Heart right ventricle (tissue), 16 donors: ENCODE measurements around the gene POU2F2. TPM values are rescaled to one million over a fixed set of nuclear protein-coding genes. Genes with fewer than 3 reads are reported as not detected.

Experiments used
- ATAC-seq, 8 donors: fragments of 200-7000 bp; cut with Tn5 transposase; one replicate each; pipeline ENCODE4 v1.9.1; 2020; ENCODE audit warnings: mild to moderate bottlenecking in 8 of 8, moderate library complexity in 8 of 8, moderate number of reproducible peaks in 1 of 8
- DNase-seq, 2 donors: peaks; one replicate each; pipeline ENCODE4 v3.0.0-alpha.2; 2020
- H3K27ac ChIP-seq, 10 donors: fragments of 200-600 bp; sonication (generic) in 2 of 10; one replicate each; pipeline versions ENCODE4 v1.5.0 to v1.8.0; 2020 to 2022; ENCODE audit warnings: mild to moderate bottlenecking in 3 of 10
- H3K27me3 ChIP-seq, 7 donors: fragments of 200-600 bp; one replicate each; pipeline ENCODE4 v1.8.0; 2021 to 2022; ENCODE audit warnings: mild to moderate bottlenecking in 2 of 7
- H3K36me3 ChIP-seq, 9 donors: fragments of 200-600 bp; sonication (generic) in 1 of 9; one replicate each; pipeline versions ENCODE4 v1.5.0 to v1.8.0; 2020 to 2022; ENCODE audit warnings: mild to moderate bottlenecking in 2 of 9
- H3K4me1 ChIP-seq, 9 donors: fragments of 200-600 bp; sonication (generic) in 1 of 9; one replicate each; pipeline versions ENCODE4 v1.5.0 to v1.8.0; 2020 to 2022; ENCODE audit warnings: mild to moderate bottlenecking in 4 of 9
- H3K4me3 ChIP-seq, 10 donors: fragments of 200-600 bp; sonication (generic) in 2 of 10; one replicate each; pipeline versions ENCODE4 v1.5.0 to v1.8.0; 2020 to 2022; ENCODE audit warnings: mild to moderate bottlenecking in 7 of 10, moderate library complexity in 2 of 10
- H3K9me3 ChIP-seq, 11 donors: fragments of 200-600 bp in 10 of 11; sonication (generic) in 2 of 11; one replicate each; pipeline versions ENCODE4 v1.5.0 to v1.8.0; 2013 to 2022; ENCODE audit warnings: mild to moderate bottlenecking in 2 of 11, control low read depth in 1 of 11, moderate library complexity in 1 of 11
- WGBS, 2 donors: extraction: QIAGEN DNeasy Blood & Tissue Kit; methylation state at CpG; one replicate each; pipeline ENCODE4 v1.1.7; 2013; ENCODE audit warnings: inconsistent platforms in 1 of 2; 5-methylcytosine and 5-hydroxymethylcytosine counted together
- intact Hi-C, 10 donors: fragments of 100-400 bp; cut with DNase I; formaldehyde crosslinking; loops; one replicate each; pipeline versions ENCODE4 v1.11.1 to v1.14.2; 2022
- polyA plus RNA-seq, 2 donors: library from polyadenylated mRNA; stranded (reverse); fragments of 200-250 nt; gene quantifications; one replicate each; pipeline ENCODE4 v1.2.3, GENCODE V29; 2013
- total RNA-seq, 10 donors: library from RNA; stranded (reverse); fragmentation: NEBNext Ultra II Directional in 3 of 10; extraction: Animal tissue kit (Norgen Biotek cat#: 25700) in 3 of 10; gene quantifications; one replicate each; pipeline versions ENCODE4 v1.2.1 to v1.2.4, GENCODE V29; 2021 to 2023
- TF ChIP-seq, protein P1 (sequence below), 9 donors: fragments of 200-600 bp; sonication (generic) in 2 of 9; IDR thresholded peaks; one replicate each; pipeline versions ENCODE4 v1.5.0 to v1.8.0; 2021 to 2022; ENCODE audit warnings: antibody characterized with exemption in 9 of 9, mild to moderate bottlenecking in 5 of 9, moderate library complexity in 1 of 9
- donor health status: Arrhythmogenic right ventricular cardiomyopathy.
- donor health status: ischemic (EF 13 %, LVEDD 7.1; RV severe dilation, severe dysfunction).
- donor health status: healthy with polysubstance abuse.
- donor health status: DM: no; HTN: yes; CAD: no.
- donor health status: DM: no; HTN: no; CAD: no.
- donor health status: ischemic (EF 25% LVEDD 6.9; RV normal size, moderate dysfunction).
- donor health status: ischemic (EF 25% LVEDD 5.7; RV mildly dilated, moderate dysfunction).
- donor health status: healthy.
- donor health status: DM: yes; HTN: yes; CAD: no.
- donor health status: Ischemic cardiomyopathy.
- donor health status: ischemic (EF 35%, LVEDD 5.7; RV mildly dilated, moderate dysfunction).
- donor health status: nonischemic (EF 11% LVEDD 7.7; RV severe dilation, severe dysfunction).
- donor health status: DM: yes; HTN: yes; CAD: no.
- donor health status: PGD.
- donor health status: ischemic (EF 29% LVEDD 5.4; RV normal size, mild dysfunction).
- donor health status: nonischemic (EF 23%, LVEDD 6.1; RV moderate dilation, normal function).

Gene POU2F2
- total and polyA plus RNA-seq, 12 donors = 0.28 to 3.8 (median 0.69) TPM

GRCh38 chr19:42174188-42174587, 41.9 kb upstream of the POU2F2 start:
- Histone ChIP-seq H3K4me1 (peaks cover 0 to 15% (median 11%) of the 10 kb centered on the region in 9 donors), H3K9me3 (no peaks in the 10 kb centered on the region), H3K27me3 (peaks cover 0 to 66% (median 59%) of the 10 kb centered on the region in 7 donors), H3K27ac (no peak overlapping the region), H3K36me3 (no peaks in the 10 kb centered on the region), H3K4me3 (no peak overlapping the region)
- TF ChIP-seq, protein P1, sequence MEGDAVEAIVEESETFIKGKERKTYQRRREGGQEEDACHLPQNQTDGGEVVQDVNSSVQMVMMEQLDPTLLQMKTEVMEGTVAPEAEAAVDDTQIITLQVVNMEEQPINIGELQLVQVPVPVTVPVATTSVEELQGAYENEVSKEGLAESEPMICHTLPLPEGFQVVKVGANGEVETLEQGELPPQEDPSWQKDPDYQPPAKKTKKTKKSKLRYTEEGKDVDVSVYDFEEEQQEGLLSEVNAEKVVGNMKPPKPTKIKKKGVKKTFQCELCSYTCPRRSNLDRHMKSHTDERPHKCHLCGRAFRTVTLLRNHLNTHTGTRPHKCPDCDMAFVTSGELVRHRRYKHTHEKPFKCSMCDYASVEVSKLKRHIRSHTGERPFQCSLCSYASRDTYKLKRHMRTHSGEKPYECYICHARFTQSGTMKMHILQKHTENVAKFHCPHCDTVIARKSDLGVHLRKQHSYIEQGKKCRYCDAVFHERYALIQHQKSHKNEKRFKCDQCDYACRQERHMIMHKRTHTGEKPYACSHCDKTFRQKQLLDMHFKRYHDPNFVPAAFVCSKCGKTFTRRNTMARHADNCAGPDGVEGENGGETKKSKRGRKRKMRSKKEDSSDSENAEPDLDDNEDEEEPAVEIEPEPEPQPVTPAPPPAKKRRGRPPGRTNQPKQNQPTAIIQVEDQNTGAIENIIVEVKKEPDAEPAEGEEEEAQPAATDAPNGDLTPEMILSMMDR (IDR thresholded peaks at IDR 0.05) = no peak
- no peak for DNase-seq
- ATAC-seq = no peak
- intact Hi-C loops = no loop called here
- WGBS, 2 donors = 88 to 89% methylated on average over 11 of the region's 11 CpGs

- TF ChIP-seq, protein P1 (IDR thresholded peaks at IDR 0.05) = no peak
- Histone ChIP-seq H3K9me3 (no peaks in the 10 kb centered on the region), H3K4me3 (no peak overlapping the region), H3K36me3 (no peaks in the 10 kb centered on the region), H3K27me3 (peaks cover 0 to 61% (median 54%) of the 10 kb centered on the region in 7 donors), H3K4me1 (peaks cover 0 to 15% (median 11%) of the 10 kb centered on the region in 9 donors), H3K27ac (no peak overlapping the region)
- intact Hi-C loops = no loop called here
- WGBS, 2 donors = 77 to 78% methylated on average over 5 of the region's 5 CpGs
- ATAC-seq (no peak), DNase-seq (no peak)
These were observed 41.4 kb upstream of the POU2F2 start for GRCh38 chr19:42173695-42174094.

DNA sequence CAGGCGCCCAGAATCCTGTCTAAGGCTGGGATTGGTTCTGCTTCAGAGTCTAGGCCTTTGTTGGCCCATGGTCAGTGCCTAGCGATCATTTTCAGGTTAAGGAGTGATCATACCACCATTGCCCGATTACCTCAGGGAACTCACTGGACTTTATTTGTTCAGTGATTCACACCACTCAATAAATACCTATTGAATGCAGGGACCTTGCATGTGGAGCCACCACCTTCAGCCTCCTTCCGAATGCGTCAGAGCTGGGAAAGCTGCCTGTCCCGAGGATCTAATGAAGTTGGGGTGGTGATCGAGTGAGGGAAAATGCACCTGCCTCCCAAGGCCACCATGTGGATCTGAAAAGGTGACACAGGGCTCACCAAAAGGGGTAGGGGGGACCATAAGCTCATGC, 40.0 kb upstream of the POU2F2 start:
- Histone ChIP-seq H3K27ac (no peak overlapping the region), H3K4me3 (no peak overlapping the region), H3K4me1 (peaks cover 0 to 14% (median 11%) of the 10 kb centered on the region in 9 donors), H3K9me3 (no peaks in the 10 kb centered on the region), H3K27me3 (peaks cover 0 to 47% (median 39%) of the 10 kb centered on the region in 7 donors), H3K36me3 (no peaks in the 10 kb centered on the region)
- TF ChIP-seq, protein P1 (IDR thresholded peaks at IDR 0.05) = no peak
- WGBS, 2 donors = 90 to 91% methylated on average over 7 of the region's 7 CpGs
- intact Hi-C loops = no loop called here
- ATAC-seq = no peak
- DNase-seq = no peak

DNA sequence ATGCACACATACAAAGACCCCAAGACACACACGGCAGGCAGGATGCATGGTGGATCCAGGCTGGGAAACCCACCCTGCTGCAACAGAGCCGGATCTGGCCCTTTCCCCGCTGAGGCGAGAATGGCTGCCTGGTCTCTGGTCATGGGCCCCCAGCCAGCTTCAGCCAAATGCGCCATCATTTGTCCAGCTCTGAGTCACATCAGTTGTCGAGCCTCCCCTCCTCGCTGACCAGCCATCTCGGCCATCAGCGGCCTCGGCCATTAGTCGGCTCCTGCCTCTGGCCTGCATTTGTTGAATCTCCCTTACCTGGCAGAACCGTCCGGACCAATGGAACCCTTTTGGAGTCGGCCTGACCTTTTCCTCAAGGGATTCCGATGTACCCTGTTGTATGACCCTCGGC, 38.5 kb upstream of the POU2F2 start:
- Histone ChIP-seq H3K4me1 (peaks cover 0 to 4% (median 3%) of the 10 kb centered on the region in 9 donors), H3K9me3 (no peaks in the 10 kb centered on the region), H3K27ac (no peak overlapping the region), H3K4me3 (no peak overlapping the region), H3K27me3 (peaks cover 0 to 42% (median 29%) of the 10 kb centered on the region in 7 donors), H3K36me3 (no peaks in the 10 kb centered on the region)
- WGBS, 2 donors = 86 to 89% methylated on average over 16 of the region's 16 CpGs
- intact Hi-C loops = no loop called here
- ATAC-seq = no peak
- TF ChIP-seq, protein P1 (IDR thresholded peaks at IDR 0.05) = no peak
- DNase-seq = no peak
